ENCODE results near the gene ITFG1. TPM values are rescaled to one million over a fixed set of nuclear protein-coding genes. Genes with fewer than 3 reads are reported as not detected.

The ITFG1 gene
- total and polyA plus RNA-seq, 2 of the 13 experiments (the other 11 are each of a cell fraction or from before 2014, with no cell fraction given), result 74.5 to 150 TPM

- ChIA-PET CTCF (ENCODE audit: low intra/inter-chr PET ratio, low total read pairs) (no interaction called here), POLR2A (interaction anchor here (4.7 kb wide), 1 partner anchor 15 kb away, joined by 37 read pairs; the partner anchor contains the start of genes ITFG1 and PHKB)
- Histone ChIP-seq H3K27me3 (ENCODE audit: control insufficient read depth in 1 of 2, insufficient read depth in 2 of 2, low read length in 2 of 2) (no peaks in the 10 kb centered on the region), H3K4me1 (ENCODE audit: insufficient read depth, low read length) (peaks cover 61% of the 10 kb centered on the region), H3K9ac (ENCODE audit: insufficient read depth, low read depth, low read length) (no peak overlapping the region), H3K36me3 (replicated peaks in 1 of 2; ENCODE audit: control insufficient read depth in 1 of 2, insufficient read depth in 2 of 2, low read length in 2 of 2) (peaks cover 0 to 3% of the 10 kb centered on the region in 2 experiments; a peak in 1 of 5 replicates), H3K4me2 (ENCODE audit: low read depth, low read length) (no peak overlapping the region), H3K9me3 (ENCODE audit: low read length) (no peaks in the 10 kb centered on the region), H3K4me3 (replicated peaks in 1 of 3; ENCODE audit: insufficient read depth in 1 of 3, low read depth in 2 of 3, low read length in 3 of 3) (no peak overlapping the region), H3K79me2 (ENCODE audit: insufficient read depth, low read length) (peaks cover 57% of the 10 kb centered on the region), H4K20me1 (ENCODE audit: insufficient read depth, low read length) (no peaks in the 10 kb centered on the region), H2AFZ (ENCODE audit: low read length) (no peak overlapping the region), H3K27ac (ENCODE audit: extremely low read length, insufficient read depth, low read length) (peak overlapping the region; percentile 74)
- BruUV-seq (replicated peaks), result no TSS peak
- intact Hi-C loops (cut with micrococcal nuclease; ENCODE audit: unreplicated experiment), result loop anchor here (1.0 kb wide), 1 partner anchor 16 kb away; no protein-coding TSS in a partner anchor
- FAIRE-seq (no peak), DNase-seq (ENCODE audit: low spot score) (no peak), ATAC-seq (no peak)
- in situ Hi-C loops (cut with HindIII; ENCODE audit: extremely low pct_ligation_motif_present, low pct_unique_long_range_greater_than_20kb), result no loop called here
- no peak for TF ChIP-seq CREB1 (IDR thresholded peaks at IDR 0.05)
- no peak for TF ChIP-seq CREB1 (CRISPR knock-in tag; IDR thresholded peaks at IDR 0.05)
- 0 out of 2 replicates have a peak, but pooled peaks have one; percentile 39 for TF ChIP-seq KLF12 (CRISPR knock-in tag; IDR thresholded peaks at IDR 0.05; ENCODE audit: borderline replicate concordance)
- TF ChIP-seq ZFY (CRISPR knock-in tag; IDR thresholded peaks at IDR 0.05), result 0 out of 2 replicates have a peak, but pooled peaks have one; percentile 17
- no peak for TF ChIP-seq ZBTB37 (CRISPR knock-in tag; IDR thresholded peaks at IDR 0.05)
Observed at GRCh38 chr16:47476654-47477345, 15.9 kb upstream of the ITFG1 start.

GRCh38 chr16:47475786-47476185, 14.9 kb upstream of the ITFG1 start:
- FAIRE-seq (peak; percentile 76), DNase-seq (ENCODE audit: low spot score) (peak; percentile 93), ATAC-seq (peak; percentile 86)
- WGBS (ENCODE audit: low lambda C conversion rate), result 0% methylated on average over 1 of the region's 1 CpG
- no peak overlapping the region for H3K4me3 ChIP-seq (replicated peaks in 1 of 3; ENCODE audit: insufficient read depth in 1 of 3, low read depth in 2 of 3, low read length in 3 of 3)
- H3K79me2 ChIP-seq (ENCODE audit: insufficient read depth, low read length), result peaks cover 60% of the 10 kb centered on the region
- H3K9ac ChIP-seq (ENCODE audit: insufficient read depth, low read depth, low read length), result no peak overlapping the region
- no peak overlapping the region for H2AFZ ChIP-seq (ENCODE audit: low read length)
- no TSS peak for BruUV-seq (replicated peaks)
- no peaks in the 10 kb centered on the region for H4K20me1 ChIP-seq (ENCODE audit: insufficient read depth, low read length)
- ChIA-PET CTCF (ENCODE audit: low intra/inter-chr PET ratio, low total read pairs) (no interaction called here), POLR2A (interaction anchor here (1.1 to 4.7 kb wide), 2 partner anchors 14 to 17 kb away, joined by 3 to 37 read pairs; partner anchors contain the start of genes ITFG1 and PHKB)
- H3K4me1 ChIP-seq (ENCODE audit: insufficient read depth, low read length), result peaks cover 62% of the 10 kb centered on the region
- H3K9me3 ChIP-seq (ENCODE audit: low read length), result no peaks in the 10 kb centered on the region
- H3K27ac ChIP-seq (ENCODE audit: extremely low read length, insufficient read depth, low read length), result peak overlapping the region; percentile 74
- in situ Hi-C loops (cut with HindIII; ENCODE audit: extremely low pct_ligation_motif_present, low pct_unique_long_range_greater_than_20kb) (no loop called here), intact Hi-C loops (cut with micrococcal nuclease; ENCODE audit: unreplicated experiment) (no loop called here)
- H3K4me2 ChIP-seq (ENCODE audit: low read depth, low read length), result peak overlapping the region; percentile 14; the same call in 1 of the 2 replicates
- no peaks in the 10 kb centered on the region for H3K27me3 ChIP-seq (ENCODE audit: control insufficient read depth in 1 of 2, insufficient read depth in 2 of 2, low read length in 2 of 2)
- H3K36me3 ChIP-seq (replicated peaks in 1 of 2; ENCODE audit: control insufficient read depth in 1 of 2, insufficient read depth in 2 of 2, low read length in 2 of 2), result peaks cover 0 to 3% of the 10 kb centered on the region in 2 experiments; a peak in 1 of 5 replicates
- peak; percentile 51 for TF ChIP-seq ZNF770 (CRISPR knock-in tag; IDR thresholded peaks at IDR 0.05)
- TF ChIP-seq ZNF639 (CRISPR knock-in tag; conservative IDR thresholded peaks at IDR 0.05), result 0 out of 2 replicates have a peak, but pooled peaks have one; percentile 24
- TF ChIP-seq ZNF24 (IDR thresholded peaks at IDR 0.05), result 0 out of 2 replicates have a peak, but pooled peaks have one; percentile 16
- TF ChIP-seq CBX2 (IDR thresholded peaks at IDR 0.05; ENCODE audit: low read depth, low read length), result no peak
- no peak for TF ChIP-seq CBX2 (CRISPR knock-in tag; IDR thresholded peaks at IDR 0.05; ENCODE audit: low read depth)
- TF ChIP-seq ATF7 (IDR thresholded peaks at IDR 0.05), result no peak
- 0 out of 2 replicates have a peak, but pooled peaks have one; percentile 32 for TF ChIP-seq ATF7 (CRISPR knock-in tag; IDR thresholded peaks at IDR 0.05)
- no peak for TF ChIP-seq MTA3 (CRISPR knock-in tag; IDR thresholded peaks at IDR 0.05)
- TF ChIP-seq HHEX (CRISPR knock-in tag; IDR thresholded peaks at IDR 0.05), result peak; percentile 80
- peak; percentile 79 for TF ChIP-seq CEBPG (CRISPR knock-in tag; IDR thresholded peaks at IDR 0.05)

All from HepG2 (cell line).